GM19452 (cell line): Measurements from ENCODE around the gene CCDC73.
"Not testable (repeated sequence)": the region's sequence is repeated elsewhere in the genome, so short reads cannot be mapped to it uniquely, and the experiment has no call there.

Experiments
- ATAC-seq: cut with Tn5 transposase; IDR thresholded peaks from one replicate; pipeline ENCODE4 v1.9.1; 2021; ENCODE audit not compliant: unreplicated experiment

The CCDC73 gene

DNA sequence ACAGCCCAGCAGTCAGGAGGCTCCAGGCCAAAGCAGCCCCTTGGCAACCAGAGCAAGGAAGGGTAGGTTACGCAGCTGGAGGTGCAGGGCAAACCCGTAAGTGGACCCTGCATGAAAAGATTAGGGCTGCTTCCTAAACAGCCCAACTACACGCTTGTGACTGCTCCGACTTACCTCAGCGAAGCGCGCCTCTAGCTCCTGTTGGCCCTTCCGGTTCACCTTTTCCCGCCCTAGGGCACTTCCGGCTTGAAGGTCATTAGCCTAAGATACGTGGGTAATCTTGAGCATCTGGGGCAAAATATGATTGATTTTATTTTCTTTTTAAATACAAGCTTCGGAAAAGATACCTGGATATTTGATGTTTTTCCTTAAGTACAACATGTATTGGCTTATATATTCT lies at the start of gene CCDC73:
TSS of gene CCDC73 (minus strand) at position 224 of the 400 bp plus-strand sequence. CDS start 34,419 bp downstream, outside the sequence.
- no peak for ATAC-seq

DNA sequence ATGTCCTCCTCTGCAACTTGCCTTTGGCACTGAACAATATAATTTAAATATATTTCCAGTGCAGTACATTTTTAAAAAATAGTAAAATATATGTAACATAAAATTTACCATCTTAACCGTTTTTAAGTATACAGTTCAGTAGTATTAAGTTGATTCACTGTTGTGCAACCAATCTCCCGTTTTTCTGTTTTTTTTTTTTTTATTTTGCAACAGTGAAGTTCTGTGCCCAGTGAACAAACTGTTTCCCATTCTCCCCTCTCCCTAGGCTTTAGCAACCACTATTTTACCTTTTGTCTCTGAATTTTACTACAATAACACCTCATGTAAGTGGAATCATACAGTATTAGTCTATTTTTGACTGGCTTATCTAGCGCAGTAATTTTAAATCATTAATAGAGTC lies 49.1 kb upstream of the CCDC73 start:
- no peak for ATAC-seq

DNA sequence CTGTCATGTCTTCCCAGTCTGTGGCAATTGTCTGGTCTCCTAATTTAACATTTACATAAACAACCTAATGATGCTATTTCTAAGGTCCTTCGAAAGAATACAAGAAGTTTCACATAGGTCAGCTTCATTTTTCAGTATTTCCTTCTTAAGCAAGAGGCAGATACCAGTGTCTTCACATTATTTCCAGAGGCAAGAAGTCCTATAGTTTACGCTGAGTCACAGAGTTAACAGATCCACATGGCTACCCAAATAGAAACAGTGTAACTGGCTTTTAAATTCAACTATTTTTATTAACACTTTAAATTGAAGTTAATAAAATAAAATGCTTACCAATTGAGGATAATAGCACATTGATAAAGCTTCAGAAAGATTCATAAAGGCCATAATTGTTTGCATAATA lies 46.1 kb upstream of the CCDC73 start:
- no peak for ATAC-seq

DNA sequence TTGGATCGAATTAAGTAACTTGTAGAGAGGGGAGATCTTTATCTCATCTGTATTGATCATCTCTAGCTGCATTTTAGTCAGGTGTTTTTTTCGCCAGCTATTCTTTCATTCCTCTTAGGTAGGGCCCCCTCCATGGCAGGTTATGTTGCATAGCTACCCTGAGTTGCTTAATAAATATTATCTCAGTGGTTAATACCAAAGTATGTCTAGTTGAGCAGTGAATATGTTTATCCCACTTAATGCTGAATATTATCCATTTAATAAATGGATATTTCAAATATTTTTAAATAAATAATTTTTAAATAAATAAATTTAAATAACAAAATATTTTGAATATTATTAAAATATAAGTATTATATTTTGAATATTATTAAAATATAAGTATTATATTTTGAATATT lies 44.8 kb upstream of the CCDC73 start:
- ATAC-seq: no peak

DNA sequence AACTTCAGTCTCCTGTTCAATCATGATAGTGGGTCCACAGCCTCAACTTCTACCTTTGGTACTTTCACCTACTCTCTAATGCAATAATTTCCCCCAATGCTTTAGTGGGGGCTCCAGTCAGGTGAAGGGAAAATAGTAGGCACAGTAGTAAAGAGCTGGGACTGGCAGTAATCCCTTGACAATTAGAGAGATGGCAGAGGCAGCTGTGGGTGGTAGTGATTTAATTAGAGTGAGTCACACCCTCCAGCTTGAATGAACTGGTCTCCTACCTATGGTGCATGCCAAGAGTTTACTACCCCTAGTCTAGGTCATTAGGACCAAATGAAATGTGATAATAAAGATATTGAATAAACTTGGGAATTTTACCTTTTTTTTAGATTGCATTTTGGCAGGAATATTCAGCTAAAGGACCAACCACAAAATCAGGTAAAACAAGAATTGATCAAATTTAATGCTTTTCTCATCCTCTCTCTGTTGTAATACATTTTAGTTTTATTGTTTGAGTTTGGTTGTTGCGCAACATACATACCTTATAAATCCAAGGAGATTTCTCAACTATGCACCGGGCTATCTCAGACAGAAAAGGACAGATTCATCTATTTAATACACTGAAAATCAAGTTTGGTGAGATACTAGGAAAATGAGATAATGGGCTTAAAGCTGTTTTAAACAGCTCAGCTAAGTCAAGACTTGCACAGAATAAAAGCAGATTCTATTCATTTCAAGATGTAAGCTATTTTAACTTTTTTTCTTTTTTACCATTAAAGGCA lies 44.2 kb upstream of the CCDC73 start:
- ATAC-seq: no peak

DNA sequence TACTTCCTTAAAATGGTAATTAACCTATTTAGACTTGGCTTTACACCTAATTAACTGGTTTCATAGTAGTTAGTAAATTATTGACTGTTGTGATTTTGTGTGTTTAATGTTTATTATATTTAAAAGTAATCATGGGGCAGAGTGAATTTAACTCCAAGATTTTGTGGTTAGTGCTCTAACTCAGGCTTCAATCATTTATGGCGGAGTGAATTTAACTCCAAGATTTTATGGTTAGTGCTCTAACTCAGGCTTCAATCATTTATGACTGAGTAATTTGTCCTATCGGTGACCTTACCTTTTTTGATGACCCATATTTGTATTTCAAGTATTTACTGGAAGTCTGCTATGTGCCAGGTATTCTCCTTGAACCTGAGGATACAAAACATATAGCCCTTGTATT lies 42.5 kb upstream of the CCDC73 start:
- ATAC-seq: no peak

DNA sequence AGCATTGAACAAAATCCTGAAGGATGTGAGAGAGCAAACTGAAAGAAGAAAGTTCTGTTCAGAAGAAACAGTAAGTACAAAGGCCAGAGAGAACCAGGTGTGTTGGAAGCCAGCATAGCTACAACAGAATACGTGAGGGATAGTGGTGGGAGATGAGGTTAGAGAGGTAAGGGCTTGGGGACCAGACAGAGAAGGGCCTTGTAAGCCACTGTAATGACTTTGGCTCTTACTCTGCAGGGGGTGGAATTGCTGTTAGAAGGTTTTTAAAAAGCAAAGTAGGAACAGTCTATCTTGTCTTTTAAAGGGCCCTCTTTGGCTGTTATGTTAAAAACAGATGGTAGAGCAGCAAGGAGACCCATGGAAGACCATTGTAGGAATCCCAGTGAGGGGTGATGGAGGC lies 39.5 kb upstream of the CCDC73 start:
- ATAC-seq: no peak

DNA sequence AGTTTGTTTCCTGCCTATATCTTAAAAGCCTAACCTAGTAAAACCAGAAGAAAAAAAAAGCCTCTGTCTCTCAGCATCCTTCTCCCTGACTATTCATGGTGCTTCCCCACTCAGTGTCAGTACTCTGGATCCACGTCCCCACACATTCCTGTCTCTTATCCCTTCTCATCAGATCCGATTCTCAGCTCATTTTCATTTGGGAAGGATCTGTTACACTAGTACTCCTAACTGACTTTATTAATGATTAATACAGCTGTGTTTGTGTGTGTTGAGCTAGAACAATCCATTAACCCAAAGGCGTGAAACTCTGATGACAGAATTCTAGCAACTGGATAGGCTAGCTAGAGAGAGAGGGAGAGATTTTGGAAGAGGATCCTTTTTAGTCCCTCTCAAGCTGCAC lies 36.8 kb upstream of the CCDC73 start:
- ATAC-seq: no peak

DNA sequence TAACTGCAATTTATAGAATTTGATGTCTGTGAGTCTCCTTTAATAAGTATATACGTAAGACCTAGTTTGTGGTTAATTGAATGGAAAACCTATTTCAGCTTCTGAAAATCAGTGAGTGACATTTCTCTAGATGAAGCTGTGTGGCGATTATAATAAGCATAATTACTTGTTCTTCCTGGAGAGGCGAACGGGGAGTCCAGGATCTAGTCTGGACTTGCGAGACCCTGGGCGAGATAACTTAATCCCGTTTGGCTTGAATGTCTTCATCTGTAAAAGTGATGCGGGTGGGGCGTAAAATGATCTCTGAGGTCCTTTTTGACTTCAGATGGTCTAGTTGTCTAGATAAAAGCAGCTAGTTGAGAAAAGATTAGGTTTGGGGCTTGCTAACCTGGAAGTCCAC lies 36.3 kb upstream of the CCDC73 start:
- ATAC-seq: no peak

DNA sequence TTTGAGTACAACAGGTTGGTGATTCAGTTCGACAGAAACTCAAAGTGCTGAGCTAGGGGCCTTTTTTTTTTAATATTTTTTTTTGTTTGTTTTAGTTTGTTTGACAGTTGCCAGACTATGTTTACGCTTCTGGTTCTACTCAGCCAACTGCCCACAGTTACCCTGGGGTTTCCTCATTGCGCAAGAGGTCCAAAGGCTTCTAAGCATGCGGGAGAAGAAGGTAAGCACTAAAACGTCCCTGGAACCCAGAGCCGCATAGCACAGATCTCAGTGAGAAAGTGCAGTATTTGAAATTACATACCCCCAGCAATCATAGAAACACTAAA lies 35.9 kb upstream of the CCDC73 start:
- peak; percentile 5 for ATAC-seq

DNA sequence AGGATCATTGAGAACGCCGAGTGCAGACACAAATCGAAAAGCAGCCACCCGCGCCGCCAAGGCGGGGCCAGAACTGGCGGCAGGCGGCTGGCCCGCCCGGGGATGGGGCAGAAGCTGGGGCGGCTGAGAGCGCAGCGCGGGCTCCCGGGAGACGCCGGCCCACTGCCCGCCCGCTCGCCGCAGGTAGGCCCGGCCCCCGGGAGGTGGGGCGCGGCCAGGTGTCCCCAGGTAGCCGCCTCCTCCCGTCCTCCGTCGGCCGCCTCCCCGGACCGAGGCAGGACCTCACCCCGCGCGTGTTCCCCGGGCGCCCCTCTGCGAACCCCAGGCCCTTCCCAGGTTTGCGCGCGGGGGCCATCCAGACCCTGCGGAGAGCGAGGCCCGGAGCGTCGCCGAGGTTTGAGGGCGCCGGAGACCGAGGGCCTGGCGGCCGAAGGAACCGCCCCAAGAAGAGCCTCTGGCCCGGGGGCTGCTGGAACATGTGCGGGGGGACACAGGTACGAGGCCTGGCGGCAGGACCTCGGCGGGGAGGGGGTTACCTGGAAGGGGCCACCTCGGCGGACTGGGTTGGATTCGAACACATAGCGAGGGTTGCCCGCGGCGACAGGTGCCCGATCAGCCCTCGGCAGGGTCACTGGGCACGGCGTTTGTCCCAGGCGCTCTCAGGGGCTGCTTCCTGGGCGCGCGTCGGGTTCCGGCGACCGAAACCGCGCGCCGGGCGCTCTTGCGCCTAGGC lies 35.4 kb upstream of the CCDC73 start, which contains the start of gene PRRG4:
TSS of gene PRRG4 (plus strand) at position 248 of the 733 bp plus-strand sequence. CDS start 603 bp downstream, outside the sequence.
- peak; percentile 65 for ATAC-seq

DNA sequence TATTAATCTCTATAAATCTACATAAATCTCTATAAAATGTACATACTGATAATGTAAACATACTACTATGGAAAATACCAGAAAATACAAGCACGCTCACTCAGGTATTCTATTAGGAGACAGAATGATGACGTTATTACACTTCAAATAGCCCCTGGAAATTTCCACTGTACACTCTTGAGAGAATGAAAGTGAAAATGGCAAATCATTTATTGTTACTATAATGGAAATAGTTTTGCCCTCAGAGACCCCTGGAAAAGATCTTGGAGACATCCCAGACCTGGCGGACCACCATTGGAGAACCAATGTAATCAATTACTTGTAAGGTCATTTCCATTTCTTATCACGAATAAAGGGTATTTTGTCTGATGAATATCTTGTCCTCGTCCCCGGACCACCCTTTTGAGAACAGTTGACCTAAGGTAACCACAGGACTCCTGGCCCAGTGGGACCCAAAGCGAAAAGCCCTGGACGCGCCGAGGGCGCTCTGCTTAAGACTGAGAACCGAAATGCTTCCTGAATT lies 34.8 kb upstream of the CCDC73 start:
- peak; percentile 48 for ATAC-seq

DNA sequence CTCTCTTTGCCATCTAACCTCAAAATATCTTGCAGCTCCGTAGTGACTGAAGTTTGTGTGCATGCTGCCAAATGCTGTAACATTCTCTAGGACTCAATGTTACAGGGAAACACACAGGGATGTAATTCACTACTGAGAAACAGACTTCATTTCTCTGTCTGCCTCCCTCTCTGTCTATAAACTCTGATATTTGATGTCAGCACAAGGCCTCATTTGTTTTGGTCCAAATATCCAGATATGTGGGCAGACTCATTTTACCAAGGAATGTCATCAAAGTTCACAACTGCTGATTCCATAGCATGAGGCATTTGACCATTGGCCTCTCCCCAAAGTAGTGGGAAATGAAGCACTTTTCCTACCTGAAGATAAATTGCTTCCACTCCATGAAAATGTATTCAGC lies 32.8 kb upstream of the CCDC73 start:
- ATAC-seq: no peak

DNA sequence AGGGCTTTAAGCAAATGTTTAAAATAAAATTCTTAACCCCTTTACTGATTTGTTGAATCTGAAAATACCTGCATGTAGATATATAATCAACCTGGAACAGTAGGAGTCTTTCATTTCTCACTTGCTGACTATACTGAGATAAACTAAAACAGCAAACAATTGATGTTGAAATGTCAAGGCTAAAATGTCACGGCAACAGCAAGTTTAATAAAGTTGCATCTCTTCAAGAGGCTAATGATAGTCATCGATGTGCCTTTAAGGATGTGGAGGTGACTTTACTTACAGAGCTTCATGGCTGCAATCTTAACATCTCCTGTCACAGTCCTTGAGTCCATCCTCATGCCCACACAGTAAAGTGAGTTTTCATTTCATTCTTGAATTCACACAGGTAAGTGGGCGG lies 31.7 kb upstream of the CCDC73 start:
- no peak for ATAC-seq

DNA sequence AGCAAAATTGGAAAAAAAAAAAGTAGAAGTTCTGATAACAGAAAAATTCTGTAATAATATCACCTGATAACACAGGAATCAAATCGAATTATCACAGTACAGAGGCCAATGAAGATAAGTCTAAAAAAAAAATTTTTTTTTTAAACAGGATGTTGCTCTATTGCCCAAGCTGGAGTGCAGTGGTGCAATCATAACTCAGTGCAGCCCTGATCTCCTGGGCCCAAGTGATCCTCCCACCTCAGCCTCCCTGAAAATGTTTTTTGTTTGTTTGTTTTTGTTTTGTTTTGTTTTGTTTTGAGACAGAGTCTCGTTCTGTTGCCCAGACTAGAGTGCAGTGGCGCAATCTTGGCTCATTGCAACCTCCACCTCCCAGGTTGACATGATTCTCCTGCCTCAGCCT lies 29.2 kb upstream of the CCDC73 start:
- ATAC-seq: not testable (repeated sequence)

DNA sequence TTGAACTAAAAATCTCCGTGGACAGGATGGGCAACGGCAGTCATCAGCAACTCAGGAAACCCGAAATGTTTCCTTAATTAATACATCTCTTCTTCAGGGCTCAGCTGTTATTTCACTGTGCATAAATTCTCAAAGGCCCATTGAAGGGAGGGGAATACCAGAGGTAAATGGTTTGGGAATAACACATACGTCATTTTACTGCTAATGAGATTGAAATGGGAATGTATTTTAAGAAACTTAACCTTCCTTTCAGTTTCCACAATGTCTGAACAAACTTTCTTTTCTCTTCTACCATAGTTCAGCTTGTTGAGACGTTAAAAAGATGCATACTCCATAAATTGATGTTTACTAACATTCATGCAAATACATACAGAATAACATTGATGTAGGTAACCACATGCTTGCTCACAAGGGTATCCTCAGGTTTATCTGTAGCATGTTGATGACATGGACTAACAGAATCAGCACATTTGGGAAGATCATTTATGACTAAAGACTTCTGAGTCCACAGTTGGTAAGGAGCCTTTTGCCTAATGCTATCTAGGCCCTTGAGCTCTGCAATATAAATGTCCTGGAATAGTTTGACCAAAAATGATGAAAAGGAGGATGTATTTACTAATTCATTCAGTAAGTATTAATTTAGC lies 27.6 kb upstream of the CCDC73 start:
- ATAC-seq: no peak

DNA sequence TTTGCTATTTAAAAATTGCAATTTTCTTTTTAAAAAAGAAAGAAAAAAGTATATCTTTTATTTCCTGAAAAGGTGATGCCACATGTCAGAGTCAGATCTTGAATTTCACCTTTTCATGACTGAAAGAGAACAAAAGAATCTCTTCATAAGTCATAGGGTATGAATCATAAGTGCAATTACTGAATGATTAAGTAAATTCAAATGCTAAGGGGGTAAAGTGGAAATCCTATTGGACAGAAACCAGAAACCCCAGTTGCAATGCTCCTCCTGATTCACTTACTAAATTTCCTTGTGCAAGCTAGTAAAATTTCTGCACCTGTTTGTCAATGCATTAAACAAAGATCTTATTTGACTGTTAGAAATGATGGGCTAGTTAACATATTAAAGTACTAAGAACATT lies 27.1 kb upstream of the CCDC73 start:
- no peak for ATAC-seq

DNA sequence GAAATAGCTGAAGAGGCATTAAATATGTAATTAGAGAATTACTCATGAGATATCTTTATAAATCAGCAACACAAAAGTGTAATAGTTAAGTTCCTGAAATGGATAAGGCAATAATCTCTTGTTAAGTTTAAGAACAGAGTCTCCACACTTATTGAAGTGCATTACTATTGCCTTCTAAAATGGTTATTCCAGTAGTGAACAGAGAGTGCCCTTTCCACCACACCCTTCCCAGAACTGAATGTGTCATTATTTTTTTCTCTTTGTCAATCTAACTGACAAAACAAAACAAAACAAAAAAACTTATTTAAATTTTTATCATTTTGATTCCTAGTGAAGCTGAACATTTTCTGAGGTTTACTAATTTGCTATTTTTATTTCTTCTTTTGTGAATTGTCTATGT lies 26.0 kb upstream of the CCDC73 start:
- no peak for ATAC-seq

DNA sequence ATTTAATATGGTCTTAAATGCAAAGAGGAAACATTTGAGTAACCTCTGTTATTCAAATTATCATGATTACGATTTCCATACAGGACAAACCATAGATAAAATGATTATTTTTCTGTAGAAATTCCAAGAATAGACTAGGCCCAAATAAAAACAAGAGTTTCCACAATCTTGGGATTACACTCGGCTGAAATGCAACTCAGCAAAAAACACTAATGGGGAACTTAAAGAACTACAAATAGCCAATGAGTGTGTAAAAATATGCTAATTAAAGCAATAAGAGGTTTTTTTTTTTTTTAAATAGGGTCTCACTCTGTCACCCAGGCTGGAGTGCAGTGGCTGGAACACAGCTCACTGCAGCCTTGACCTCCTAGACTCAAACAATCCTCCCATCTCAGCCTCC lies 24.7 kb upstream of the CCDC73 start:
- no peak for ATAC-seq

DNA sequence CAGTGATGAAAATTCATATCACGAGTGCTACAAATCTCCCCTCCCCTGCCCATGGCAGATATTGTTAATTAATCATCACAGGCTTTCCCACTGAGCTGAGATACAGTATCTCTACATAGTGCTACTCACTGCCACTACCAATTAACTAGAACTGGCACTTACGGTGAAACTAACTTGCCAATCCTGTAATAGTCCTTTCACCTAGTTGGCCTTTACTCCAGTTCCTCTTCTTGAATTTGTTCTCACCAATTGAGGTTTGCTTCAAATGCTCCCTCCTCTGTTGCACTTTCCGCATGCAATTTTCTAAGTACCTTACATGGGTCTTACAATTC lies 23.4 kb upstream of the CCDC73 start:
- no peak for ATAC-seq

DNA sequence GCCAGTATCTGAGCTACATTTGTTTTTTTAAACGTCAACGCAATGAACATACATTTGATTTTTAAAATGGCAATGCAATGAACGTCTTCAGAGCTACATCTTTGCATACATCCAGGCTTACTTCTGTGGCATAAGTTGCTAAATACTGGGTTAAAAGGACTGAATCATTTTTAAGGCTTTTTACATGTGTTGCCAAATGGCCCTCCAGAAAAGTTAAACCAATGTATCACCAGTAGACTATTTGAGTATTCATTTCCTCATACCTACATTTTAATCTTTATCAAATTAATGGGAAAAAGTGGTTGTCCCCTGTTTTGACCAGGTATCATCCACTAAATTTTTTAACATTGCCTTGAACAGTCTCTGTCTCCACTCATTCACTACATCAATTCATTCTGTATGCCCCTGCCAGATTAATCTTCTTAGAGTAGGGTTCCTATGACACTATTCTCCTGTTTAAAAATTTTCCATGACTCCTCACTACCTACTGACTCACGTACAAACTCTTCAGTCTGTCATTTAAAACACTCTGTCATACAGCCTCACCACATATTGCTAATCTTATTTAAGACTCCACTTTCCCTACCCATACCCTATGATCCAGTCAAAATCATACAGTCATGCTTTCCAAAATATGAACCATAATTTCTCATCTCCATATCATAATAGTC lies 22.9 kb upstream of the CCDC73 start:
- no peak for ATAC-seq
